GM18508 (cell line): Measurements from ENCODE around the gene AREG.

Experiments used
- ATAC-seq: cut with Tn5 transposase; IDR thresholded peaks from one replicate; pipeline ENCODE4 v1.9.1; 2021; ENCODE audit warnings: moderate number of reproducible peaks; ENCODE audit not compliant: insufficient read depth, unreplicated experiment

The AREG gene

DNA sequence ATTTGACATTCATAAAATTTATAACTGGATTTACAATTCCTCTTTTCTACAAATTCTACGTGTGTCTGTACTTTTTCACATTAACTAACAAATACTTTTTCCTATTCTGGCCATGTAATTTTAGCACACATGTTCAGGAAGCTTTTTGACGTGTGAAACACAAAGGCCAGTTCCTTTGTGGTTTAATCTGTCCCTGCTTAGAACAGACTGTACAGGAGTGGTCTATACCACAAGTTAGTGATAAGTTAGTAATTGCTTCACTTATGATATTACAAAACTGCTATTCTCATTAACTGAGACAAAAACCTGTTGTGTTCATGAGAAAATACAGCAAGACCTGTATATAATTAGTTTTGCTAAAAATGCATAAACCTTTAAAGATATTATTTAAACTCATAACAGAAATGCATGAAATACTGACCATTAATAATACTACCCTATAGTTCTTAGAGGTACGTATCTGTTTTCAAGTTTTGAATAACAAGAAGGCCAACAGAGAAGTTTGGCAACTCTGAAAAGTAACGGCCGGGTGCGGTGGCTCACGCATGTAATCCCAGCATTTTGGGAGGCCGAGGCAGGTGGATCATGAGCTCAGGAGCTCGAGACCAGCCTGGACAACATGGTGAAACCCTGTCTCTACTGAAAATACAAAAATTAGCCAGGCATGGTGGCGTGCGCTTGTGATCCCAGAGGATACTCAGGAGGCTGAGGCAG is 13.7 kb upstream of the AREG start:
- peak; percentile 93 for ATAC-seq

DNA sequence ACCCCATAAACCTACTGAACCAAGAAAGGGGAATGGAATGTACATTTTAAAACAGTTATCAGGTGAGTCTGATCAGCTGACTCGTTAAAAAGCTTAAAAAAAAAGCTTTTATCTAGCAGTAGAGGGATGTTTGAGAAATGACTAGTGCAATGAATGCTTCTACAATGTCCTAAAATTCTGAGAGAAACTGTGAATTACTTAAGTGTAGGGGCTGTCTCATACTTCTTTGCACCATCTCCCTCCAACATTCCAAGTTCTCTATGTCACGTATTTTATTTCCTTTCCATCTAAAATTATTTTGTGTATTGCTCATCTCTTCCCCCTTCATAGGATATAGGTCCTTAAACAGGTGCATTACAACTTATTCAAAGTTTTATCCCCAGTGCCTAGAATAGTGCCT is 11.9 kb upstream of the AREG start:
- no peak for ATAC-seq

DNA sequence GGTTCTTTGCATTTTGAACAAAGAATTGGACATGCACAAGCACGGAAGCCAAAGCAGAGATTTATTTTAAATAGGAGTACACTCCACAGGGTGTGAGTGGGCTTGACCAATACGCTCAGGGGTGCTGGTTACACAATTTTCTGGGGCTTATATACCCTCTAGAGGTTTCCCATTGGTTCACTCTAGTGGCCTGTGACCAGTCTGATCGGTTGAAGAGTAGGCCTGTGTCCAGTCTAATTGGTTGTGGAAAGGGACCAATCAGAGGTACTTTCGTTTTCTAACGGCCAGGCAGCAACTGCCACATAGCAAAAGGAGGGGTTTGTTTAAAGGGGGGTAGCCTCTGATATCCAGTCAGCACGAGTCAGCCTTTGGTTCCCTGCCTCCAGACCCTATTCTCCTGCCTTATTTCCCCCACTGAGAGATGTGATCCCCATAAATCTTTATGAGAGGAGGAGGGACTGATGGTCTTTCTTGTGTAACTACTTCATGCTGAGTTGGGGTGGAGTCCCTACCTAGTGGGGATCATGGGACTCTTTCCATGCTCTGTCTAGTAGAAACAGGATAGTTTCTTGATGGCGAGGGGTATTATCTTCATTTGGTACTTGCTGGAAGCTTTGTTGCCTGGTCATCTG is 11.3 kb upstream of the AREG start:
- no peak for ATAC-seq

DNA sequence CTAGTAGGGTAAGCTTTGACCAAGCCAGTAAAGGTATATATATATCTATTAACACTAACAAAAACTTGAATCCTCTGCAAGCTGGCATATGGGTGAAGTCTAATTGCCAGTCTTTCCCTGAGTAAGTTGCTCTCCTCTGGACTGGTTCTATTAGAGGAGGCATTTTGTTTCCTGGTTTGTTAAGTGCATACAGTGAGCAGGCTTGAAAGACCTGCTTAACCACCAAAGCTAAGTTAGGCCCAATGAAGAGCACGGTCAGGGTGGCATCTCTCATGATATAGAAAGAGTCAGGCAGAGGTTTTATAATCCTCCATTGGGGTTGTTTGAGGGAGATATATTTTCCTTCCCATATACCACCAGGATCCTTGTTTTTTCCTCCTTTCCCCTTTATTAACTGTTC is 9.6 kb upstream of the AREG start:
- no peak for ATAC-seq

DNA sequence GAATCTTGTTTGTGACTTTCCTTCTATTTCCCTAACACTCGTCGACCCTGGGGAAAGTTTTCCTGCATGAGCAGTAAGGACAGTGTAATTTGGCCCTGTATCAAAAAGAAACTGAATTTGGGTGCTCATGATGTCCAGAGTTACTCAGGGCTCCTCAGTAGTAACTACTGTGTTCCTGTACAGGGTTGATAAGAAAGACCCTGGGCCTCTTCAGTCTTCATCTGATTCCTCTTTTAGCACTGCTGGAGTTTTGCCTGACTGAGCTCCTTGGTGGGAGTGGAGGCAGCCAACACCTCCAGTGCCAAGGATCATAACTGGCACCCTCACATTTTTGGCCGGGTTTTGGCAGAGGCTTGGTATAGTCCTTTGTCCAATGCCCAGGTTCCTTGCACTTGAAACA is 7.1 kb upstream of the AREG start:
- no peak for ATAC-seq

DNA sequence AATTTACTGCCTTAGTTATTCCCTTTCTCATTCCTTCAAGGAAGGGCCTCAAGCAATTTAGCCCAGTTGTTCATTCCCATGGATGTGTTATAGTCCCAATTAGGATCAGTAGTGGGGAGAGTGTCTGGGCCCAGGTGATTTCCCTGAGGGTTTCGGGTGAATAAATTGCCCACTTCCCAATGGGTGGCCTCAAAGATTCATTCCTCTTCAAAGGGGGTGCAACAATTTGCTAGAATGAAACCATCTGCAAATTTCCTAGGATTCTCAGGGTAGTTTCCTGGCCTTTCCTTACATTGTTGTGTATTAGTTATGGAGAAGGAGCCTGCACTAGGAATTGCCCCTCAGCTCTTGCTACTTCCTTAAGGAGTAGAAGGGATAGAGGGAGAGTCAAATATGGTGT is 6.3 kb upstream of the AREG start:
- no peak for ATAC-seq

DNA sequence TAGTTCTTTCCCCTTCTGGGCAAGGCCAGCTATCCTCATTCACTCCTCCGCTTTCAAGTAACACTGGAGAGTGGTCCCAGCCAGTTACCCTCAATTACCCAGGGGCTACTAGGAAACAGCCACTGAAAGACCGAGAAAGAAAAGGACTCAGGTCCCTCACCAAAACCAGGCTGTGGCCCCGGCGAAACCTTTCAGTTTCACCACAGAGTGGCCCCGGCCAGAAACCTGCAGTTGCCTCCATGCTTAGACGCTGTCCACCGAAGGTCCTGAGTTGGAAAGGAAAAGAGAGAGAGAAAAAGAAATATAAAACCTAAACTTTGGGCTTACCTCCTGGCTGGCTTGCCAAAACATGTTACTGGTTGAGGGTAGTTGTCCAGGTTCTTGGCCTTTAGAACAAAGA is 5.0 kb upstream of the AREG start:
- no peak for ATAC-seq

DNA sequence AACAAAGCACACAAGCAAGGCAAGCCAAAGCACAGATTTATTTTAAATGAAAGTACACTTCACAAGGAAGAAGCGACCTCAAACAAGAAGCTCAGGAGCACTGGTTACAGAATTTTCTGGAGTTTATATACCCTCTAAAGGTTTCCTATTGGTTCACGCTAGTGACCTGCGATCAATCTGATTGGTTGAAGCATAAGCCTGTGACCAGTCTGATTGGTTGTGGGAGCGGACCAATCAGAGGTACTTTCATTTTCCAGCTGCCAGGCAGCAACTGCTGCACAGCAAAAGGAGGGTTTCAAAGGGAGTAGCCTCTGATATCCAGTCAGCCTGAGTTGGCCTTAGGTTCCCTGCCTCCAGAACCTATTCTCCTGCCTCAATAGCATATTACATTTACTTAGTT is 4.6 kb upstream of the AREG start:
- no peak for ATAC-seq

DNA sequence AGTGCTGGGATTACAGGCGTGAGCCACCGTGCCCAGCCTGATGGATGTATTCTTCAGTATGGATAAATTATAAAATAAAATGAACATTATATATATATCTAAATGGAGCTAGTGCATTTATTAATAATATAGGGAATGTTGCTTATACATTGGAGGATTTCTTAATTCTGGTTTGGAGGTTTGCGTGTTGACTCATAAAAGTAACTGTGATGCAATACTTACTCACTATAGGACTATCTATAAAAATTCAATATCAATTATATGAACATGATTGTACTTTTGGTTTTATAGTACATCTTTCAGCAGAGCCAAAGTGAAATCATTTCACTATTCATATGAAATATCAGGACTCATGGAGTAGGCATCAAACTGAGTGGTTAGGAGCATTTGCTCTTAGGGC is 3.2 kb upstream of the AREG start:
- ATAC-seq, result no peak

DNA sequence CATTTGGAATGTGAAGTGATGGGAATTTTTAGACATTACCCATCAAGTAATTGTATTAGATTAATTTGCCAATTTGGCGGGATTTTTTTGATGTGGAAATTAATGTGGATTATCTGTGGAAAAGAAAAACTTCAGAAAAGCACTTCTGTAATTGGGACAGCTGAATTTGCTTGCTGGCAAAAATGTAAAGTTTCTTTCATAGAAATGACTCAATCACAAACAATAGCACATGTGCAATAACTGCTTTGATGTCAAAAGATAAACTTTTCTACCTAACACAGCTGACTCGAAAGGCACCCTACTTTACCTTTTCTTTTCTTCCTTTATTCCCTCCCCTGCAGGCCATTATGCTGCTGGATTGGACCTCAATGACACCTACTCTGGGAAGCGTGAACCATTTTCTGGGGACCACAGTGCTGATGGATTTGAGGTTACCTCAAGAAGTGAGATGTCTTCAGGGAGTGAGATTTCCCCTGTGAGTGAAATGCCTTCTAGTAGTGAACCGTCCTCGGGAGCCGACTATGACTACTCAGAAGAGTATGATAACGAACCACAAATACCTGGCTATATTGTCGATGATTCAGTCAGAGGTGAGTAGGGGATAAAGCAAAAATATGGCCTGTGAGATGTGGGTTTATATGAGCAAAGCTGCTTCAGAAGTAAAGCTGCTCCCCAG is 1.4 kb downstream of the AREG start:
- ATAC-seq, result no peak

DNA sequence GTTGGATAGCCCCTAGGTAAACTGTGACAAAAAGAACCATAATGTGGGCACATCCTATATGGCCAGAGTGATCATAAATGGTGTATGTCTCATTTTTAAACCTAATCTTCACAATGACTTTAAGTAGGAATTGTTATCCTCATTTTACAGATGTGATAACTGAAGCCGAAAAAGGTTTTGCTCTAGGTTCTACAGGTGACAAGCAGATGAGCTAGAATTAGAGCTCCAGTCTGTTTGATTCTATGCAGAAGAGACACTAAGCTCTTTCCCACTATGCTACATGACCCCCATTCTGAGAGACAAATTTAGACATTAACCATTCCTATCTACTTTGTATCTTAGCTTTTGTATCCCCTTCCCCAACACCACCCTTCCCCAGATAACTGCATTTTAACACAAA is 2.0 kb downstream of the AREG start:
- no peak for ATAC-seq

DNA sequence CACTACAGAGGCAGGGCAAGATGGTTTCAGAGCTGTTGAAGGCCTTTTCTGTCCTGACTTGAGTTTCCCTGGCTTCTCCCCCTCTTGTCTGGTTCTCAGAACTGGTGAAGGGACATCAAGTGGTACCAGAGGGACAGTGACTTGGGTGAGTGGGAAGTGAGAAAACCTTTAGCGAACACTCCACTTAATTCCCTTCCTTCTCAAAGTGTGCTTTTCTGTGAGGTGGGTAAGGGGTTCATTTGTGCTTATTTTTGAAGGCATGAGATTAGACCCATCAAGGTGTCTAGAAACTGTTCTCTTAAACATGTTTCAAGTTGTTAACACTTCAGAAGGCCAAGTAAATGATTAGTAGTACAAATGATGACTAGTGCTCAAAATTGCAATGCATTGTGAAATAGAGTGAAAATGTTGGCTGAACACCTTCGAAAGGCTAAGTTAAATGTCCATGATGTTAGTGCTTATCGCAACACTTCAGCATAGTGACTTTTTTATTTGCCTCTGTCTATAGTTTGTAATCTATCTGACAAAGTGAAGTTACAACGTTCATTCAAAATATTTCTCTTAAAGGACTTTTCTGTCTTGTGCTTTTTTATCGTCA is 2.8 kb downstream of the AREG start:
- ATAC-seq, result no peak

DNA sequence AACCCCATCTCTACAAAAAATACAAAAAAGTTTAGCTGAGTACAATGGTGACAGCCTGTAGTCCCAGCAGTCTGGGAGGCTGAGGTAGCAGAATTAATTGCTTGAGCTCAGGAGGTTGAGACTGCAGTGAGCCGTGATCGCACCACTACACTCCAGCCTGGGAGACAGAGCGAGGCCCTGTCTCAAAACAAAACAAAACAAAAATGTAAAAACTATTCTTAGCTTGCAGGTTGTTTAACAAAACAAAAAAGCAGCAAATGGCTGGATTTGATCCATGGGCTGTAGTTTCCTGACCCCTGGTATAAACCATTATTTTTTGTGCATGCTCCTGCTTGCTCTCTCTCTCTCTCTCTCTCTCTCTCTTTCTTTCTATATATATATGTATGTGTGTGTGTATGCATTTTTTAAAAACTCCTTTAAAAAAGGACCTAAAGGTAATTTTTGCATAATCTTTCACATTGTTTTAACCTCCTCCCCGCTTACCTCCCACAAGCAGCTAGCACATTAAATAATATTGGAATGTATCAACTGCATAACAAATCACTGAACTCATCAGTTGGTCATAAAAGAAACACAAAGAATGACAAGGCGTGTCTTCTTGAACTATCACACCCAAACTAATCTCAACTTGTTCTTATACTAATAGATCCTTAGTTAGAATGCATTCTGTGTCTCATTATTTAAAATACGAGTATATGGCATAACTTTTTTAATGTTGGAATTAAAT is 4.8 kb downstream of the AREG start:
- no peak for ATAC-seq

DNA sequence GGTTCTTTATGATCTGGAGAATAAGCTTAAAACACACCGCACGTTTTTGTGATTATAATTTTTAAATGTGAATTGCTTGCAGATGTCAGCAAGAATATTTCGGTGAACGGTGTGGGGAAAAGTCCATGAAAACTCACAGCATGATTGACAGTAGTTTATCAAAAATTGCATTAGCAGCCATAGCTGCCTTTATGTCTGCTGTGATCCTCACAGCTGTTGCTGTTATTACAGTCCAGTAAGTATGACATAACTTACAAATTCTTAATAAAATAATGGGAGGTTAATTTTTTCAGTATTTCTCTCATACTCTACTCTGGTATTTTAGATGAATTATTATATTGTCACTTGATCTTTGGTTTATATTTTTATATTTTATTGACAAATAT is 5.4 kb downstream of the AREG start:
- no peak for ATAC-seq

DNA sequence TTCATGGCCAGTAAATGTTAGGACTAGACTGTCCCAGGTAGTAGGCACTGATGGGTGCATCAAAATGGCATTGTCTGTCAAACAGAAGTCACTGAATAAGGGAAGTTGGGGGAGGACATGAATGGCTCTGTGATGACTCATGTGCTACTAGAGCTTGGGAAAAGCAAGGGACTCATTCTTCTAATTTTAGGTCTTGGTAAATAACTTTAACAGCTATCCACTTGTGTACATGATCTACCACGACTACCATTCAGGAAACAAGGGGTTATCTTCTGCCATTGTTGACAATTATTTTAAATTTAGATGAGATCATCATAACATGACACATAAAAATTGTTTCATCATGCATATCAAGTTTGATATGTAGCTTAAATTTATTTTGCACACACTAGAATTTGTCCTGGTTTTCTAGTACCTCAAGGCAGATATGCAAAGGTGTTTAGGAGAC is 6.3 kb downstream of the AREG start:
- no peak for ATAC-seq

DNA sequence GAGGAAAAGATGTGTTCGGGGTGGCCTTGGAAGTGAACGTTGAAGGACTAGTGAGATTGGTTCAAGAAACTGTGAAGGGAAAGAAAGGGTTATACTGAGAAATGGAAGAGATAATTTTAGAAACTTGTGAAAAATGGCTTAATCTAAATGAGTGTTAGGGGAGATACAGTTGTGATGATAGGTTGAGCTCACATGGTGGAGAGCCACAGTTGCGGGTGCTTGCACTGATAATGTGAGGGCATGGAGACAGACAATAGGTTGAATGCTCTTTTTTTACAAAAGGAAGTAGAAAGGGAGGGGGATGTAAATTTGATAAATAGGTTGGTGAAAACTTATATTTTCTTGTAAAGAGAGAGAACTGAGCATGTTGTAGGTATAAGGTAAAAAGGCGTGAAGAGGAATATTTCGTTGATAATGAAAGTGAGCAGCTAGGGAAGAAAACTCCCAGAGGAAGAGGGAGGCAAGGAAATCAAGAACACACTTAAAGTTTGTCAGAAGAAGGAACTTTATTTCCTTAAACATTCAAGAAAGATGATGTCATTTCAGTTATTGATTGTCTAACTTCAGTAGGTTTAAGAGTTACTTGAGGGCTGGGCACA is 8.2 kb downstream of the AREG start:
- ATAC-seq, result no peak

DNA sequence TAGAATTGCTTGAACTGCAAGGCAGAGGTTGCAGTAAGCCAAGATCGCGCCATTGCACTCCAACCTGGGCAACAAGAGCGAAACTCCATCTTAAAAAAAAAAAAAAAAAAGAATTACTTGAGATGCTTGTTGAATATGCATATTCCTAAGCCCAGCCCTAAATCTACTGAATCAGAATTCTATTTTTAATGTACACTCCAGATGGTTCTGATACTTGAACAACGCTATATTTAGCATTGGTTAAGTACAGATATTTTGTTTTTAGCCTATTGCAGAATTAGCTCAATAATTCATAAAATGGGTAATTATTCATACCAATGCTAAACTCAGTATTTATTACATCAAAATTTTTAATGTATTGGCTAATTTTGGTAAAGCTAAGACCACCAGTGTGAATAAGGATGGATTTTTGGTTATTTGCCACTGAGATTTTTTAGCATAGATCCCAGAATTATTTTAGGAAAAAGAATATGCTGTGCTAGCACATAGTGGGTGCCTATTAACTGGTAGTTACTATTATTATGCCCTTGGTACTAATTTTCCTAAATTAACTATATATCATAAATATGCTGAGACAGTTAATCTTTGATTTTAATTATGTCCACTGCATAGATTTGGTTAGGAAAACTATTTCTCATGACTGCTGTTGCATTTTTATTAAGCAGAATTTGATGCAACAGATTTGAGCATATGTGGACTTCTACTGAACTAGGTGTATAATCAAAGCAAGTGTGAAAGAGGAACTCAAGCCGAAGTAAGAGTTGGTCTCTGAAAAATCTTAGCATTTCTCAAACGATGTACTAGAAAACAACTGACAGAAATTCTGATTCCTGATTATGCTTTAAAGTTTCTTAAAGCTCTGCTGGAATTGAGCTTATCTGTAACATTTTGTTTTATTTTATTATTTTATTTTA is 9.2 kb downstream of the AREG start:
- ATAC-seq, result no peak

DNA sequence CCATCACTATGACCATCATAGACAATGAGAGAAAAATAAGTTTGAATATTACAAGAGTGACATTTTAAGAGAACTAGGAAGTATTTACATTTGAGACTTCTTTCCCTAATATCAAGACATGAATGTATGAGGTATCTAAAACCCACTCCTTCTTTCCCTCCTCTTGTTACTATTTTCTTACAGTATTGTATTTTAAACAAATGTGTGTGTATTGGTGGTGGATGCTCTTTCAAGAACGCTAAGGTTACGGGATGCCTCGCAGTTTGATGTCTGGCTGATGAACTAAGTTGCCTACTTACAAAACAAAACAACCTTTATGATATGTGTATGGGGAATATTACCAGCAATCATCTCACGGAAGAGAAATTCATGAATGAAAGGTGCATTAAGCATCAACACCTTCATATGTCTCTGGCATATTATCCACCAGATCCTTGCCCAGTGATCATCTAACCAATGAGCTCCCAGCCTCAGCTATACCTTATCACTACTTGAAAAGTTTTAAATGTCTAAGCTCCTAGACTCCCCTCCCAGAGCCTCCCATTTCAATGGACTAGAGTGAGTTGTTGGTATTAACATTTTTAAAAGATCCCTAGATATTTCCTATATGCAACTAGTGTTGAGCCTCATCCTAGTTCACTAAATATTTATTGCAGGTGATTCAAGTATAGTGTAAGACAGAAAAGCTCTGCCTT is 10.6 kb downstream of the AREG start:
- ATAC-seq, result no peak
